GM12878 (cell line): ENCODE measurements around the gene CCDC112. TPM values are rescaled to one million over a fixed set of nuclear protein-coding genes. Genes with fewer than 3 reads are reported as not detected.

ENCODE experiments used
- ATAC-seq: fragments of 200-7000 bp; cut with Tn5 transposase; 3 replicates; pipeline ENCODE4 v1.9.1; 2020; ENCODE audit warnings: mild to moderate bottlenecking, moderate library complexity
- BruUV-seq: library from RNA; stranded (reverse); fragments of 400-500 nt; replicated peaks from 2 replicates; lab custom pipeline; 2021; lab: Mats Ljungman, UMichigan
- CTCF ChIA-PET: fragments of 300-600 bp; sonication (Branson Sonifier 250); formaldehyde crosslinking; extraction: SDS; loops from one replicate; lab custom pipeline; 2021; ENCODE audit warnings: inconsistent platforms; lab: Yijun Ruan, JAX
- POLR2A ChIA-PET: fragments of 350-600 bp; formaldehyde crosslinking; extraction: SDS; loops from one replicate; lab custom pipeline; 2021; ENCODE audit warnings: inconsistent platforms; lab: Charles Lee
- RAD21 ChIA-PET: fragments of 300-600 bp; sonication (Branson Sonifier 250); formaldehyde crosslinking; loops from one replicate; lab custom pipeline; 2023; ENCODE audit warnings: antibody characterized with exemption; ENCODE audit not compliant: unreplicated experiment; lab: Charles Lee
- SMC1A ChIA-PET: fragments of 300-600 bp; sonication (Branson Sonifier 250); formaldehyde crosslinking; loops from one replicate; lab custom pipeline; 2023; ENCODE audit not compliant: unreplicated experiment, uncharacterized antibody; lab: Charles Lee
- DNase-seq: peaks from one replicate; pipeline ENCODE4 v3.0.0-alpha.2; 2011; ENCODE audit warnings: low read depth, low spot score
- FAIRE-seq: peaks from 3 replicates; lab custom pipeline; 2011; peaks lifted over from hg19 to GRCh38; lab: Jason Lieb, UNC
- H2AFZ ChIP-seq: 2 replicates; pipeline ENCODE4 v1.6.0; 2011; ENCODE audit warnings: low read depth, low read length, control low read depth; ENCODE audit not compliant: control insufficient read depth
- H3K27ac ChIP-seq: 2 replicates; pipeline ENCODE4 v1.5.1; 2011; ENCODE audit warnings: control low read depth; ENCODE audit not compliant: control insufficient read depth, insufficient read depth
- H3K27me3 ChIP-seq, 2 experiments: replicated peaks in 1 of 2; 2 replicates each; pipeline versions ENCODE4 v1.6.0 to v1.6.1; 2011; ENCODE audit warnings: low read length in 1 of 2; ENCODE audit not compliant: control insufficient read depth in 2 of 2, insufficient read depth in 2 of 2
- H3K36me3 ChIP-seq, 2 experiments: 2 replicates each; pipeline ENCODE4 v1.5.1; 2011; ENCODE audit warnings: low read length in 1 of 2; ENCODE audit not compliant: control insufficient read depth in 2 of 2, insufficient read depth in 2 of 2
- H3K4me1 ChIP-seq: 2 replicates; pipeline ENCODE4 v1.6.1; 2011; ENCODE audit warnings: mild to moderate bottlenecking, low read length, moderate library complexity, mixed read lengths; ENCODE audit not compliant: control insufficient read depth, insufficient read depth
- H3K4me2 ChIP-seq: 2 replicates; pipeline ENCODE4 v1.6.0; 2011; ENCODE audit warnings: control low read depth; ENCODE audit not compliant: control insufficient read depth, insufficient read depth
- H3K4me3 ChIP-seq: fragments of 200-600 bp; sonication (generic); 2 replicates; pipeline ENCODE4 v1.5.1; 2016
- H3K79me2 ChIP-seq: 2 replicates; pipeline ENCODE4 v1.6.0; 2011; ENCODE audit warnings: low read length; ENCODE audit not compliant: control insufficient read depth, insufficient read depth
- H3K9ac ChIP-seq: 2 replicates; pipeline ENCODE4 v1.8.0; 2011; ENCODE audit warnings: low read length, control low read depth, mixed read lengths; ENCODE audit not compliant: control insufficient read depth, insufficient read depth
- H3K9me3 ChIP-seq: replicated peaks from 3 replicates; pipeline ENCODE4 v1.5.1; 2011; ENCODE audit warnings: mild to moderate bottlenecking, low read length; ENCODE audit not compliant: control insufficient read depth, insufficient read depth
- H4K20me1 ChIP-seq: 2 replicates; pipeline ENCODE4 v1.6.0; 2011; ENCODE audit not compliant: control insufficient read depth, insufficient read depth
- ETV6 ChIP-seq, 2 experiments: fragments of 450-650 bp in 1 of 2; IDR thresholded peaks in 1 of 2; conservative IDR thresholded peaks in 1 of 2; 2 replicates each; pipeline ENCODE4 v1.6.1; 2014; ENCODE audit warnings: antibody characterized with exemption in 1 of 2, borderline replicate concordance in 1 of 2, low read depth in 1 of 2, mild to moderate bottlenecking in 1 of 2, moderate library complexity in 1 of 2
- HDAC6 ChIP-seq: fragments of 200-600 bp; sonication (generic); IDR thresholded peaks from one replicate; pipeline ENCODE4 v1.8.0; 2017; ENCODE audit warnings: antibody characterized with exemption; ENCODE audit not compliant: unreplicated experiment
- KDM1A ChIP-seq: fragments of 200-600 bp; sonication (generic); IDR thresholded peaks from 2 replicates; pipeline ENCODE4 v1.6.1; 2016; ENCODE audit warnings: borderline replicate concordance
- MEF2B ChIP-seq: fragments of 450-650 bp; IDR thresholded peaks from 2 replicates; pipeline ENCODE4 v1.6.1; 2018; ENCODE audit warnings: mild to moderate bottlenecking, moderate library complexity; ENCODE audit not compliant: partially characterized antibody, poor library complexity, severe bottlenecking
- NBN ChIP-seq: fragments of 450-650 bp; IDR thresholded peaks from 2 replicates; pipeline ENCODE4 v1.6.1; 2016
- NFYB ChIP-seq: IDR thresholded peaks from 2 replicates; pipeline ENCODE4 v1.6.1; 2011; ENCODE audit warnings: low read depth, mild to moderate bottlenecking, low read length, improper control_type of control experiment, moderate library complexity; ENCODE audit not compliant: insufficient read depth
- POLR2AphosphoS5 ChIP-seq: IDR thresholded peaks from 2 replicates; pipeline ENCODE4 v1.6.1; 2011; ENCODE audit warnings: mild to moderate bottlenecking, low read length, inconsistent platforms
- STAT1 ChIP-seq: fragments of 450-650 bp; conservative IDR thresholded peaks from 2 replicates; pipeline ENCODE4 v1.6.1; 2014; ENCODE audit warnings: antibody characterized with exemption, mild to moderate bottlenecking
- ZNF207 ChIP-seq: fragments of 450-650 bp; IDR thresholded peaks from 2 replicates; pipeline ENCODE4 v1.6.1; 2014; ENCODE audit warnings: antibody characterized with exemption, mild to moderate bottlenecking, borderline replicate concordance
- WGBS: methylation state at CpG from one replicate; pipeline ENCODE4 v1.1.6; 2016; ENCODE audit warnings: low lambda C conversion rate; ENCODE audit not compliant: insufficient replicate concordance, insufficient coverage; ENCODE audit errors: missing lambda C conversion rate; 5-methylcytosine and 5-hydroxymethylcytosine counted together
- in situ Hi-C: fragments of 300-500 bp; cut with MboI; formaldehyde crosslinking; loops from 9 replicates; pipeline ENCODE4 v1.14.3; 2018; ENCODE audit warnings: mixed read lengths
- intact Hi-C: fragments of 100-400 bp; cut with micrococcal nuclease; formaldehyde crosslinking; loops from one replicate; pipeline ENCODE4 v1.14.2; 2022; ENCODE audit not compliant: unreplicated experiment
- polyA plus RNA-seq, 11 experiments: library from polyadenylated mRNA; depleted of rRNA in 4 of 11; unstranded in 6 of 11; stranded (reverse) in 5 of 11; fragments of >200 nt; fragmentation: Nextera tagmentation in 4 of 11; fragmentation: Illumina TruSeq in 1 of 11; extraction: Ambion mirVana in 4 of 11; extraction: Trizol in 1 of 11; gene quantifications; 1 replicate in 1 of 11; 2 replicates in 10 of 11; pipeline versions ENCODE4 v1.2.1 to v1.2.3, GENCODE V29; 2011 to 2016; ENCODE audit warnings: inconsistent platforms in 2 of 11, missing spikeins in 2 of 11, low read depth in 1 of 11
- total RNA-seq, 4 experiments: library from RNA; depleted of rRNA in 3 of 4; stranded (reverse); fragments of >200 nt in 3 of 4; fragmentation: Illumina TruSeq in 1 of 4; extraction: Trizol in 1 of 4; gene quantifications; 2 replicates each; pipeline versions ENCODE4 v1.2.1 to v1.2.3, GENCODE V29; 2013 to 2021
- TF ChIP-seq, protein P1 (sequence below): fragments of 450-650 bp; formaldehyde crosslinking; IDR thresholded peaks from 2 replicates; pipeline ENCODE4 v1.4.0; 2022; ENCODE audit warnings: mild to moderate bottlenecking, moderate library complexity
- TF ChIP-seq, protein P2 (sequence below): fragments of 450-650 bp; IDR thresholded peaks from 2 replicates; pipeline ENCODE4 v1.6.1; 2017; ENCODE audit warnings: low read depth, mild to moderate bottlenecking, moderate library complexity

Gene CCDC112
- total and polyA plus RNA-seq, 10 of the 15 experiments (the other 5 are each of a cell fraction or from before 2014, with no cell fraction given): 0.12 to 2.0 (median 0.58) TPM

DNA sequence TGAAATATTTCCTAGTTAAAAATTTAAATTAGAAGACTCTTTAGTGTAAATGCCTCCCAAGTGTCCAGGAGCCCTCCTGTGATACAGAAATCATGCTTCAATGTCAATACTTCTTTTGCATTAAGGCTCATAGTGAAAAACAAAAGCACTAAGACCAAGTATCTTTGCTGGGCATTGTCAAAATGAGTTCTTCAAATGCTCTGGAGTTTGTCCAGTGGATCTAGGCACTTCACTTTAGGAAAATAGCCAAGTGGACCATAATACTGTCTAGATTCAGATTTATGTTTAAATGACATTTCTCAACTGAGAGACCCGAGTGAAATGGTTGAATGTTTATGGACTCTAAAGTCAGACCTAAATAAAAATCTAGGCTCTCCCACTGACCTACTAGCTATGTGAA is 21.3 kb upstream of the CCDC112 start:
- no peaks in the 10 kb centered on the region for H3K36me3 ChIP-seq
- TF ChIP-seq NFYB: no peak
- no peak for TF ChIP-seq STAT1
- TF ChIP-seq, protein P1, sequence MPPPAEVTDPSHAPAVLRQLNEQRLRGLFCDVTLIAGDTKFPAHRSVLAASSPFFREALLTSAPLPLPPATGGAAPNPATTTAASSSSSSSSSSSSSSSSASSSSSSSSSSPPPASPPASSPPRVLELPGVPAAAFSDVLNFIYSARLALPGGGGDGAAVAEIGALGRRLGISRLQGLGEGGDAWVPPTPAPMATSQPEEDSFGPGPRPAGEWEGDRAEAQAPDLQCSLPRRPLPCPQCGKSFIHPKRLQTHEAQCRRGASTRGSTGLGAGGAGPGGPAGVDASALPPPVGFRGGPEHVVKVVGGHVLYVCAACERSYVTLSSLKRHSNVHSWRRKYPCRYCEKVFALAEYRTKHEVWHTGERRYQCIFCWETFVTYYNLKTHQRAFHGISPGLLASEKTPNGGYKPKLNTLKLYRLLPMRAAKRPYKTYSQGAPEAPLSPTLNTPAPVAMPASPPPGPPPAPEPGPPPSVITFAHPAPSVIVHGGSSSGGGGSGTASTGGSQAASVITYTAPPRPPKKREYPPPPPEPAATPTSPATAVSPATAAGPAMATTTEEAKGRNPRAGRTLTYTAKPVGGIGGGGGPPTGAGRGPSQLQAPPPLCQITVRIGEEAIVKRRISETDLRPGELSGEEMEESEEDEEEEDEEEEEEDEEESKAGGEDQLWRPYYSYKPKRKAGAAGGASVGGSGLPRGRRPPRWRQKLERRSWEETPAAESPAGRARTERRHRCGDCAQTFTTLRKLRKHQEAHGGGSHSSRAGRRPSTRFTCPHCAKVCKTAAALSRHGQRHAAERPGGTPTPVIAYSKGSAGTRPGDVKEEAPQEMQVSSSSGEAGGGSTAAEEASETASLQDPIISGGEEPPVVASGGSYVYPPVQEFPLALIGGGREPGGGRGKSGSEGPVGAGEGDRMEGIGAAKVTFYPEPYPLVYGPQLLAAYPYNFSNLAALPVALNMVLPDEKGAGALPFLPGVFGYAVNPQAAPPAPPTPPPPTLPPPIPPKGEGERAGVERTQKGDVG: no peak
- no peak for TF ChIP-seq MEF2B
- TF ChIP-seq NBN: no peak
- TF ChIP-seq ZNF207: no peak
- no peak for TF ChIP-seq KDM1A
- no peak for TF ChIP-seq POLR2AphosphoS5
- no peak for TF ChIP-seq ETV6 (conservative IDR thresholded peaks at IDR 0.05 in 1 of 2, IDR thresholded peaks at IDR 0.05 in 1 of 2; ENCODE audit: borderline replicate concordance in 1 of 2, low read depth in 1 of 2)
- TF ChIP-seq, protein P2, sequence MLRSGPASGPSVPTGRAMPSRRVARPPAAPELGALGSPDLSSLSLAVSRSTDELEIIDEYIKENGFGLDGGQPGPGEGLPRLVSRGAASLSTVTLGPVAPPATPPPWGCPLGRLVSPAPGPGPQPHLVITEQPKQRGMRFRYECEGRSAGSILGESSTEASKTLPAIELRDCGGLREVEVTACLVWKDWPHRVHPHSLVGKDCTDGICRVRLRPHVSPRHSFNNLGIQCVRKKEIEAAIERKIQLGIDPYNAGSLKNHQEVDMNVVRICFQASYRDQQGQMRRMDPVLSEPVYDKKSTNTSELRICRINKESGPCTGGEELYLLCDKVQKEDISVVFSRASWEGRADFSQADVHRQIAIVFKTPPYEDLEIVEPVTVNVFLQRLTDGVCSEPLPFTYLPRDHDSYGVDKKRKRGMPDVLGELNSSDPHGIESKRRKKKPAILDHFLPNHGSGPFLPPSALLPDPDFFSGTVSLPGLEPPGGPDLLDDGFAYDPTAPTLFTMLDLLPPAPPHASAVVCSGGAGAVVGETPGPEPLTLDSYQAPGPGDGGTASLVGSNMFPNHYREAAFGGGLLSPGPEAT: no peak
- no peak for TF ChIP-seq HDAC6
- CTCF ChIA-PET: interaction anchor here (1.4 to 7.3 kb wide), 2 partner anchors 10 to 63 kb away, joined by 5 to 45 read pairs; no protein-coding TSS in a partner anchor
- RAD21 ChIA-PET: interaction anchor here (0.9 to 1.3 kb wide), 3 partner anchors 8 to 201 kb away, joined by 3 to 5 read pairs (median 3); no protein-coding TSS in a partner anchor
- ATAC-seq (no peak), DNase-seq (no peak), FAIRE-seq (no peak)
- no peak overlapping the region for H3K9ac ChIP-seq
- SMC1A ChIA-PET: interaction anchor here (1.1 to 3.5 kb wide), 4 partner anchors 18 to 255 kb away, joined by 3 to 12 read pairs (median 4); no protein-coding TSS in a partner anchor
- H3K79me2 ChIP-seq: no peaks in the 10 kb centered on the region
- no peaks in the 10 kb centered on the region for H3K27me3 ChIP-seq
- in situ Hi-C loops (loop anchor here (10.0 kb wide), 1 partner anchor 747 kb away; no protein-coding TSS in a partner anchor), intact Hi-C loops (no loop called here)
- H3K9me3 ChIP-seq: no peaks in the 10 kb centered on the region
- POLR2A ChIA-PET: no interaction called here
- H3K27ac ChIP-seq: no peak overlapping the region
- no peaks in the 10 kb centered on the region for H3K4me1 ChIP-seq
- no peak overlapping the region for H3K4me3 ChIP-seq
- no peak overlapping the region for H2AFZ ChIP-seq
- BruUV-seq: no TSS peak
- no peaks in the 10 kb centered on the region for H4K20me1 ChIP-seq
- WGBS: 65% methylated on average over 1 of the region's 1 CpG
- no peak overlapping the region for H3K4me2 ChIP-seq
